HG03196 (cell line): ENCODE data around the gene ARHGAP25.

Source experiments
- ATAC-seq: cut with Tn5 transposase; IDR thresholded peaks from one replicate; pipeline ENCODE4 v1.9.1; 2021; ENCODE audit not compliant: unreplicated experiment

Gene ARHGAP25

DNA sequence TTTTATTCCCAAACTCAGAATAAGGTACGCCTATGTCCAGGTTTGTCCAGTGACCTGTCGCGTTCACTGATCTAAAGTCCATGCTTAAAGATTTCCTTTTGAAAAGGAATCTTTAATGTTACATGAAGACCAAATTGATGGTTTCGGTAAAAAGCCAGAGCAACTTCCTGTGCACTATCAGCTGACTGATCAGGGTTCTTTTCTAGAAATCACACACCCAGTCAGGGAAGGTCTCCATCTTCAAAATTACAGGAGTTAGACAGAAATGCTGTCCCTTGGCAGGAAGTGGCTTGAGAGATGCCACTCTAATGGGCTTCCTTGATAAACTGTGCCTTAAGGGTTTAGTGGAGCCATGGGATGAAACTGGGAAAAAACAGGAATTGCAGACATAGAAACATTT, 14.7 kb upstream of the ARHGAP25 start:
- no peak for ATAC-seq

DNA sequence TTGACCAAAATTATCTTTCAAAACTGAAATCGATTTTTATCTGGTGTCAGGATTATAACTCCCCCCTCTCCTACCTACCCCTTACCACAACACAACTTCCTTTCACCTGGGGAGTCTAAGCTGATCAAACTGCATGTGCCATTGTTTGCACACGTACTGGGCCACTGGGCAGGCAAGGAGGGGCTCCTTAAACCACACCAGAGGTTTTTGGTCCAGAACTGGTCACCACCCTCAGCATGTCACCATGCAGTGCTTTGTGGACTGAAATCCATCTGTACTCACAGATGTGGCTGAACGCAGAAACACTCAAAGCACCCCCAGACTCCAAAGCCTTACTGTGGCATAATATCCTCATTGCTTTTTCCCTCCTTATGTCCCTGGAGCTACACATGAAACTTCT, 13.9 kb upstream of the ARHGAP25 start:
- ATAC-seq: no peak

- peak; percentile 55 for ATAC-seq
Observed at GRCh38 chr2:68721482-68722101, 13.0 kb upstream of the ARHGAP25 start.

GRCh38 chr2:68722712-68723111, 11.9 kb upstream of the ARHGAP25 start:
- no peak for ATAC-seq

DNA sequence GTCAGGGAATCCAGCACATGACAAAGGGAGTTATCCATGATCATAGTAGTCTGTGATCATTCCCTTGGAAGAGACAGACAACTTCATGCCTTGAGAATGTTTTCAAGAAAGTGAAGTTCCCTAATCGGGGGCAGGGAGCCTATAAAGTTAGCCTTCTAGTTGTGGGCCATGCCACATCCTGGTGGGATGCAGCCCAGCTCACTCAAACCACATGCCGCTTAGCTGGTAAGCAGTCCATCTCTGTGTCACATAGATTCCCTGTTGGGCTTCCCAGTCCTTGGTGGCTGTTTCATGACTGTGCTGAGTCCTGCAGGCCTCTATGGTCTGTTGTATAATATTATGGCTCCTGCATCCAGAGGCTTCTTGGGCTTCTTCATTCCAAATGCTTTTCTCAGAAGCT, 11.4 kb upstream of the ARHGAP25 start:
- no peak for ATAC-seq

- no peak for ATAC-seq
Observed at GRCh38 chr2:68726100-68726499, 8.5 kb upstream of the ARHGAP25 start.

DNA sequence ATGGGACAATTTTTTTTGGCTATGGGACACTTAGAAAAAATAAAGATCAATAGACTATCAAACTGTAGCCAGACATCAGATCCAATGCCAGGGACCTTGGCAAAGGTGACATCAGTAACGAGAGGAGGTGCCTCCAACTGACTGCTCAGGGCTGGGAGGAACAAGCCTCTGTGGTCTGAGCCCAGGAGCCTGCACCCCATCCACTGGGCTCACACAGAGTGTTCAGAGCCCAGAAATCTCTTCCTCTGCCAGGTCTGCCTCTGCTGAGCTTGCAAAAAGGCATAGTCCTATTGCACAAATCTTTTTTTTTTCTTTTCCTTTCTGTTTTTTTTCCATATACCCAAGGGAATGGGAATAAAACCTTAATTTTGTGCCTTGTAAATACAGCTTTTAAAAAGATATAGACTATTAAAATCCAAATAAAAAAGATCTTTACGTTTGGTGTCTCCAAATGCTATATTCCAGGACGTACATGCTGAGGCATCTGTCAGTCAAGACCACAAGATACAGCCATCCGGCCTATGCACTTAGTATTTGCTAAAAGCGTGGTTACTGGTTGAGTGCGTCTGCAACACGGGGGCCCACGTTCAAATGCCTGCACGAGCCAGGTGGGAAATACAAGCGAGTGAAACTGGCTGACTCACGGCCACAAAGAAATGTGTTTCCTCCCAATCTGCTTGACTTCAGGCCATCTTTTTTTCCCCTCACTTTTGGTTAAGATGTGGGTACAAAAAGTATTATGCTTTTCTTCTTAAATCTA, 7.8 kb upstream of the ARHGAP25 start:
- ATAC-seq: peak; percentile 91

DNA sequence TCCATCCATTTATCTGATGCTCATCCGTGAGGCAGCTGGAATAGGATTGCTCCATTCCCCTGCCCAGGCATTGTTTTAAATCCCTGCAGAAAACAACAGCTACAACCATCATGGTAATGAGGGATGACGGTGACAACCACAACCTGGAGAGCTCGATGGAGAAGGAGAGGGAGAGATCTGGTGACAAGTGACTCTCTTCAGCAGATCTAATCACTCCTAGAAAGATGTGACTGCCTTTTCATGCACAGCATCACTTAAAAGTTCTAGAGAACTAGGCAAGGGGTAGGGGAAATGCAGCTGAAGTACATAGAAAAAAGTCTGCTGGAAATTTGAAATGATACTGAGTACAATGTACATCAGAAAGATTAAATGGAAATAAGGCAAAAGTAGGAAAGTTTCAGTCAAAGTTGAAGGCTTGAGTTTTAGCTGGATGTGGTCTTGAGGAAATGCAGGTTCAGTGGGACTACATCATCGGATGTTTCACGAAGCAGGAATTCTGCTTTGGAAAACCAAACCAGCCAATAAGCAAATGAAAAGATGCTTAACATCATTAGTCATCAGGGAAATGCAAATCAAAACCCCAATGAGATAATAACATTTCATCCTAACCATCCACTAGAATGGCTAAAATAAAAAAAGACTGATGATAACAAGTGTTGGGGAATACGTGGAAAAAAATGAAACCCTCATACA, 6.8 kb upstream of the ARHGAP25 start:
- no peak for ATAC-seq

GRCh38 chr2:68730828-68731227, 3.8 kb upstream of the ARHGAP25 start:
- ATAC-seq: no peak

DNA sequence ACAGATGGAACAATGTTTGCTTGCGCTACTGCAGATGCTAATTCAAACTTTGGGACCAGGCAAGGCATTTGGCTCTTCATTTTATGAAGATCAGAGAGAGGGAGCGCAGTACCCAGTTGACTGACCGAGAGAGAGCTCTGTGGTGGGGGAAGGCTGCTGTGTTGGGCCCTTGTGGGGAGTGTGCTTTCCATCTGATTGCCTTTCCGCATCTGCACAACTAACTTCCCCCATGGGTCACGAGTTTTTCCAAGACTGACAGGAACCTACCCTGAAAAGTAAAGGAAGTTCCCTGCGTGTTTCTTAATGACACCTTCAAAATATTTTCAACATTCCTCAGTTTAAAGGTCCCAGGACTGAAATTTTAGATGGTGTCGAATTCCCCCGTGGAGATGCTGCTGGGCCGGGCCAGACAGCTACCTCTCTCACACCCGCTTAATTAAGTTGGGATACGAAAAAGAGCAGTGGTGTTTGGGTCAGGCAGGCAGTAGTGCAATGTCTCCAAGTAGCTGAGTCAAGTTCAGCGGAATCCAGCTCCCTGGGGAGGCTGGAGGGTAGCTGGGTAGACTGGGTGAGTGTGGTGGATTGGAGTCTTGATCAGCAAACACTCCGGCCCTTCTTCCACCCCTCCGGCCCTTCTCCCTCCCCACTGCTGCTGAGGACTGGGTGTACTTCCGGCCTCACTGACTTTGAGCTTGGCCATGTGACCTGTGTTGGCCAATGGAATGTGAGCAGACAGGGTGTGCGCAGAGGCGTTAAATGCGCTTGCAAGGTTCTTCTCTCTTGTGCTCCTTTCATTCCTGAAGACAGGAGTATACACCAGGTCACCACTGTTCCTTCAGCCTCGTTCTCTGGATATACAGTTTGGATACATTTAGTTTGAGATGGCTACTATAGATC, 2.3 kb upstream of the ARHGAP25 start:
- ATAC-seq: no peak

- ATAC-seq: no peak
Observed at GRCh38 chr2:68733365-68733764, 1.2 kb upstream of the ARHGAP25 start.

DNA sequence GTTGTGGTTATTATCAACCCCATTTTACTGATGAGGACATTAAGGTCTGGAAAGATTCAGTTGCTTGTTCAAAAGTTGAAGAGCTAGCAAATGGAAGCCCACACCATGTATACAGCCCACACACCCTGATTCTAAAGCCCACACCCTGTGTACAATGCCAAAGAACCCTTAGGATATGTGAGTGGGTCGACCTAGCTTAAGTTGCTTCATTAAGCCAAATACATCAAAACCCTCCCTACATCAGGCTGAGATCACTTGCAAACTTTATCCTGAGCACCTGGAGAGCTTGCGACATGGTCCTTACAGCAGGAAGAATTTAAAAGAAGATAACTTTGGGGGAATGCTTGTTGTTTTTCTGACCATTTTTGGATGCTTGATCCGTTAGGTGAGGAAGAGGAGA, 435 bp upstream of the ARHGAP25 start:
- no peak for ATAC-seq

DNA sequence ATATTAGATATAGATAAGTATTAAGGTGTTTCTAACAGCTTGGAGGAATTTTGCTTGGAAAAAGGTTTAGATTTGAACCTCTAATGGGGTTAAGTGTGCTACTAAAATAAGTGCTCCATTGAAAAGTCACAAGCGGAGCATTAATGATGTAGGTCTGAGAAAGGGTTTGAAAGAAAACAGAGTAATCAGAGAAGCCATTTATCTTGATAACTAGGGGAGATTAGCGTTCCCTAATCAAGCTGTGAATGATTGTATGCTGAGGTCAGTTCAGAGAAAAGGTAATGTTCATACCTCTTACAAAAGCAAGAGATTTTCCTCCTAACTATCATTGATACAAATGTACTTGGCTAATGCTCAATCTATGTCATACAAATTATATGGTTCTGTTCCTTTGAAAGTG, 1.5 kb downstream of the ARHGAP25 start:
- no peak for ATAC-seq

DNA sequence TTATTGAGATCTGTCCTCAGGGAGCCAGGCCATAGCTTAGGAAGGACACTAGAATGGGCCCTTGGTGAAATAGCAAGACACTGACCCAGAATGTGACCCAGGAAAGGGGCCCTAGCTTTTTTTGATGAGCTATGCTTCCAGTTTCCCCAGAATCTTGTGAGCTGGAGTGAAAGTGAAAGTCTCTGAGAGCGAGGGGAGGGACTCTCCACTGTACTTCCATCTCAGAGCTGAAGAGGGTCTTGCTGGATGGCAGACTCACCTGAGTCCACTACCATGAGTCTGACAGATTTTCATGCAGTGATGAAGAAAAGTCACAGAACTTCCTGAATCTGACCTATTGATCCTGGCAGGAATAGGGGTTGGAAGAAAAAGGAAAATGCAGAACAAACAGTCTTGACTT, 3.1 kb downstream of the ARHGAP25 start:
- ATAC-seq: no peak

DNA sequence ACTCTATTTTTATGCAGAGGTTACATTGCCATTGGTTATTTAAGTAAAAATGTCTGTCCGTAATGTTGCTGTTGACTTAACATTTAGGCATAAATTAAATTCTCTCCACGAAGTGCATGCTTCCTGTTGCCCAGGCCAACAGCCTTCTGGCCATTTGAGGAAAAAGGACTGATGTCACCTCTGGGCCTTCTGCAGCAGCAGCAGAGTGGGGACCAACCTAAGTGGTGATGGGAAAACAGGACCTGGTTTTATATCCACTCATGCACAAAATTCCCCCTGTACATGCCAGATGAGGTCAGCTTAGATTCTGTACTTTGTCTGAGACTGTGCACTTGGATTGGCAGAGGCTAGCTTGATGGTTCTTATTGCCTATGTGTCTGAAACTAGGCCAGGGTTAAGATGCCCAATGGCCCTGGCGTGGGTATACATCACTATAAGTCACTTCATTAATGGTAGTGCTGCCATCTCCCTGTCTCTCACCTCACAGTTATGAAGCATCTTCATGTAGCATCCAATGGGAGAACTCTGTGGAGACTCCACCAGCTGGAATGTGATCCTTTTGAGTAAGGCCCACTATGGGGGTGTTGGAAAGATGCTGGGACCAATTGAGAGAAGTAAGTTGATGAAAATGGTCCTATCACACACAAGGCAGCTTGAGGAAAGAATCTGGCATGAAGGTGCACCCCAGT, 4.4 kb downstream of the ARHGAP25 start:
- ATAC-seq: no peak

DNA sequence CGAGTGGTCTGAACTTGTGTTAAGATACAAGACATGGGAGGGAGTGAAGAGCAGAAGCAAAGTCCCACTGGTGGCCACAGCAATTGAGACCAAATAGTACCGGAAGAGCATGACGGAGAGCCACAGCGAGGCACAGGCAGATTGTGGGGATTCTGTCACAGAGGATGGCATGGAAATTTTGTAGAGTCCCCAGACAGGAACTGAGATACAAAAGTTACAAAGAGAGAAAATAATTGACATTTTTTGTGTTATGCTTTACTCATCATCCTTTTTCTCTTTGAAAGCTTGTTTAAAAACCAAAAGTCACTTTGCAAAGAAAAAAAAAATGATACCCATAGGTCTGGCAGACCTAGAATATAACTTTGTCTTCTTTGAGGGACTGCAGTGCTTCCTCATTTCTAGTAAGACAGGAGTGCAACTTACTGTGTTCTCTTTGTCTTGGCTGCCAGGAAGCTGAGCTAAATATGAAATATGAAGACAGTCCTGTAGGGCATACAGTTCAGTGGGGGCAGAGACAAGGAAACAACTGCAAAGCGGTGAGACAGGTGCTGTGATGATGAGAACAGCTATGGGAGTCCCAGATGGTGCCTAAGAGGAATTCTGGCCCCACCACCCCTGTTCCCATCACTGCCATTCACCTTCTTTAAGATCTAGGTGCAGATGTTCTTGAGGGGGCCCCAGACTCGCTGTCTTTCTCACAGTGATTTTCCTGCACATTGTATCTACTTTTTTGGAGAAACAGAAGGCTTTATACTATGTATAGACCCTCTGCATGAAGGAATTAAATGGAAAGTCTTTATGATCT, 5.2 kb downstream of the ARHGAP25 start:
- ATAC-seq: no peak

DNA sequence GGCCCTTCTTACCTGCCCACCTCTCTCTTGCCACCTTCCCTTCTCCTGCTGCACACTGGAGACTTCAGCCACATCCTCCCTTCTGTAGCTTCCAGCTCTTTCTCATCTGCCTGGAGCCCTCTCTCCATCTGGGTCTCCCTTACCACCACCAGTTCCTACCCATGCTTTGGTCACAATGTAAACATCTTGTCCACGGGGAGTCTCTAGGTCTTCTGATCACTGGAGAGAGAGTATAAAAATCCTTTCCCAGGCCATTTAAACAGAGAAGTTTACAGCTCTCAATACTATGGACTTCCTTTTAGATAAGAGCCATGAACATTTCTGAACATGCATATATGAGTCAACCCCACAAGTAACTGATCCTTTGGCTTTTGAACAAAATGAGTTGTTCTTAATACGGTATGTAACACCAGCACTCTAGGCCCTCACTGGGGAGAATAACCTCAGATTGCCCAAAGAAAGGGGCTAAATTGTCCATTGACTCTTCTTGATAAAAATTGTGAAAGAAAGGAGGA, 5.8 kb downstream of the ARHGAP25 start:
- ATAC-seq: no peak

GRCh38 chr2:68741238-68741637, 6.6 kb downstream of the ARHGAP25 start:
- ATAC-seq: no peak

DNA sequence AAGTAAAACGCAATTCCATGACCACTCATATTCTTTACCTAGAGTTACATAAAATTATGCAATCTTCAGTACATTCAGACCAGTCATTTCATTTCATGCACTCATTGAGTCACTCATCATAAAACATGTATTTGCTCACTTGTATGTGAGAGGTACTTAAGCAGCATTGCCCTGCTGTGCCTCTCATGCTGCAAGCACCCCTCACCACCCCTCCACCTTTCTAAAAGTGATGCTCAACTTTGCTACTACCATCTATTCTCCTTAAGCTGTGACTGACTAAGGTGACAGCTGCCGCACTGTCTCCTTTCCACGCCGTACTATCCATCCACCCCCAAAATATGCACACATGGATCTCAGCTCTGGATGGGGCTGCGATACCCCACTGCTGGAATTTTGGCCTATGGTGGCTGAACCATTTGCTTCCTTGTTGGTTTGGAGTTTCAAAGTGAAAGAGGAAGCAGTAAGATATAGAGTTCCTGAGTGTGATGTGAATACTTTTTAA, 7.2 kb downstream of the ARHGAP25 start:
- no peak for ATAC-seq
